HG02938 (cell line): Measurements from ENCODE around the gene ADCY9.
"Not testable (repeated sequence)": the region's sequence is repeated elsewhere in the genome, so short reads cannot be mapped to it uniquely, and the experiment has no call there.

Experiments used
- ATAC-seq: cut with Tn5 transposase; IDR thresholded peaks from one replicate; pipeline ENCODE4 v1.9.1; 2021; ENCODE audit warnings: mild to moderate bottlenecking, moderate library complexity; ENCODE audit not compliant: unreplicated experiment

ADCY9 gene

GRCh38 chr16:4071686-4072561 is 44.3 kb downstream of the ADCY9 start:
- no peak for ATAC-seq

- ATAC-seq = no peak
These were observed 45.3 kb downstream of the ADCY9 start for GRCh38 chr16:4070936-4071335.

- ATAC-seq = no peak
These were observed 48.8 kb downstream of the ADCY9 start for GRCh38 chr16:4067262-4068001.

- no peak for ATAC-seq
These were observed 51.3 kb downstream of the ADCY9 start for GRCh38 chr16:4064950-4065352.

DNA sequence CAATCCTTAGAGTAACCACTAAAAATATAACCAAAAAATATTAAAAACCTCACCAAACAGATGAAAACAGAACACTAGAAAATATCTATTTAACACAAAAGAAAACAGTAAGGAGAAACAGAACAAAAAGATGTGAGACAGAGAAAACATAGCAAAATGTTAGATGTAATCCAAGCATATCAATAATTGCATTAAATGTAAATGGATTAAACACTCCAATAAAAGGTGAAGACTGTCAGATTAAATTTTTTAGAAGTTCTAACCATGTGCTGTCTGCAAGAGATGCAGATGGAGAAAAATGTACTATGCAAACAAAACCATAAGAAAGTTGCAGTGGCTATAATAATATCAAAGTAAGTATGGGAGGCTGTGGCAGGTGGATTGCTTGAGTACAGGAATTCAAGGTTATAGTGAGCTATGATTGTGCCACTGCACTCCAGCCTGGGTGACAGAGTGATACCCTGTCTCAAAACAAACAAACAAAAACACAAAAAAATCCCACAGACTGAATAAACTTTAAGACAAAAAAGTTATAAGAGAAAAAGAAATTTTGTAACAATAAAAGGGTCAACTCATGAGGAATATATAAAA is 53.9 kb downstream of the ADCY9 start:
- ATAC-seq = no peak

- no peak for ATAC-seq
These were observed 55.4 kb downstream of the ADCY9 start for GRCh38 chr16:4060823-4061222.

DNA sequence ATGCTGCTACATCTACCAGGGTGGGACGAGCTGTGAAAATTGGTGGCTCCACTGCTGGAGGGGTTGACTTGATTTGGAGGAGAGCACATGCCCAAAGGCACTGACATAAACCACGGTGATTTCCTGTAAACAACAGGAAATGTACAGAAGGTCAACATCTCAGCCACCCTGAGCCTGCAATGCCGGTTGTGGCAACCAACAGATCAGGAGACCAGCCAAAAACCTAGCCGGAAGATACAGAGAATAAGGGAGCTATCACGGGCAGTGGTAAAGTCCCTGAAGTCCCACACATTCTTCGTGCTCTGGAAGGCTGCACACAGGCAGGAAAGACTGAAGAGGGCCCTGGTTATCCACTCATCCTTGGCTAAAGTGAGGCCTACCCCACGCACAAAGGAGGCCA is 56.2 kb downstream of the ADCY9 start:
- ATAC-seq = no peak

DNA sequence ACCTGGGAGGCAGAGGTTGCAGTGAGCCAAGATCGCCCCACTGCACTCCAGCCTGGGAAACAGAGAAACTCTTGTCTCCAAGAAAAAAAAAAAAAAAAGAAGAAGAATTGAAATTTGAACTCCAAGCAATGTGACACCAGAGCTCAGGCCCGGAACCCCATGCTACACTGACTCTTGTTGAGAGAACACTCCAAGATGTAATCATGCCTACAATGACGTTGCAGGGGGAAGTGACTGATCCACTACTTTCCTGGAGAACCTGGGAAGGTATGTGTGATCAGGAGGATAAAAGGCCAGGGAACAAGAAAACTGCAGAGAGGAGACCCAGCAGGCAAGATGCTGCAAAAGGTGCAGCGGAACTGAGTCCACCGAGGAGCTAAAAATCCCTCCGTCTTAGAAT is 57.9 kb downstream of the ADCY9 start:
- ATAC-seq = no peak

DNA sequence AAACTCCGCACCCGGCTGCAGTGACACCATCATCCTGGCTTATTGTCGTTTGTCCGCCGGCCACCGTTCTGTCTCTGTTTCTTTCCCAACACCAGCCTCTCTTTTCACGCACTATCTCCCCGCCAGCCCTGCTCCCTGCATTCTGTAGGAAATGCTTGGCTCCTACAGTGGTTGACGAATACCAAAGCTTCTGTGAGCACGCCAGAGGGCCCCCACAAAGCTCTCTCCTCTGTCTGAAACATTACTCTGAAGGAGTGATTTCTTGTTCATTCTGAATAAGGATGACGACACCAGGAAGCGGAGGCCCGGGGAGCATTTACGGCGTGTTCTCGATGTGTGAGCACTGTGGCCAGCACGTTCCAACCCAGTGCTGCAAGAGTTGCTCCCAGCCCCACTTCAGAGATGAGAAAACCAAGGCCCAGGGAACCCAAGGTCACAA is 58.8 kb downstream of the ADCY9 start:
- no peak for ATAC-seq

GRCh38 chr16:4056161-4057105 is 59.8 kb downstream of the ADCY9 start:
- ATAC-seq = no peak

GRCh38 chr16:4055748-4056147 is 60.5 kb downstream of the ADCY9 start:
- no peak for ATAC-seq

DNA sequence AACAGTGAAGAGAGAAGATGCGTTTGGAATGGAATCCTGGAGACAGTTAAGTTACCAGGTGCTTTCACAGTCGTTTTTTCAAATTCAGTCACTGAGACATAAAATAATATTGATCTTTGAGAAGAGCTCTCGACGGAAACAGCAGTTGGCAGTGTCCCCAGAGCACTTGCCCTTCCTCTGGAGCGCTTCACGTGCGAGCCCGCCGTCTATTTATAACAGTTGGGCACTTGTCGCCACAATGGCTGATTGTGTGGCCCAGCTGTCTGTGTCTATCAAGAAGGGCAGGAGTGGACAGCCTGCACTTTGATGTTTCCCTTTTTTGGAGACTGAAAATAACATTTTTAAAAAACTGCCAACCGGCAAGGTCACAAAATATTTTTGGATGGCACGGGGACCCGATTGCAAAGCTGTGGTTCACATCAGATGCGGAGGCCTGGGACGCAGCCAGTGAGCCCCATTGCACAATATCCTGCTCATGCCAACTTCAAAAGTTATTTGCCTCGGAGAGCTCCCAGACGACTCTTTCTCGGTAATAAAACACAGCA is 62.9 kb downstream of the ADCY9 start:
- no peak for ATAC-seq

- no peak for ATAC-seq
These were observed 63.4 kb downstream of the ADCY9 start for GRCh38 chr16:4052801-4053293.

GRCh38 chr16:4052096-4052495 is 64.1 kb downstream of the ADCY9 start:
- no peak for ATAC-seq

GRCh38 chr16:4051591-4051990 is 64.7 kb downstream of the ADCY9 start:
- no peak for ATAC-seq

- ATAC-seq = no peak
These were observed 67.2 kb downstream of the ADCY9 start for GRCh38 chr16:4049031-4049430.

DNA sequence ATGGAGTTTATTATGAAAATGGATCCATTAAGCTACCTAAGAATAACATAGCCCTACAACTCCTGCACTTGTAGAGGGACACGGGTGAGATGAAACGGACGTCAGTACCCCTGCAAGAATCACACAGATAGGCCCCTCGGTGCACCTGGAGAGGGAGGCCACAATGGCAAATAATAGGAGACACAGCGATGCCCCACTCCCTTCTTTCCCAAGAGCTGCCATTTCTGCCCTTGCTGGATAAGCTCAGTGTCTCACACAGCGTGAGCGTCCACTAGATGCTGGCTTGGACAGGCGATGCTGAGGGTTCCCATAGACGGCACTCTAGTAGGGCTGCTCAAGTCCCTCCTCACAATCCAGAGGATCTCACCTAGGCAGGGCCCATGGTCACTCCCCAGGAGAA is 67.8 kb downstream of the ADCY9 start:
- ATAC-seq = no peak

GRCh38 chr16:4046221-4046620 is 70.0 kb downstream of the ADCY9 start:
- ATAC-seq = no peak

- not testable (repeated sequence) for ATAC-seq
These were observed 70.7 kb downstream of the ADCY9 start for GRCh38 chr16:4045561-4045960.

DNA sequence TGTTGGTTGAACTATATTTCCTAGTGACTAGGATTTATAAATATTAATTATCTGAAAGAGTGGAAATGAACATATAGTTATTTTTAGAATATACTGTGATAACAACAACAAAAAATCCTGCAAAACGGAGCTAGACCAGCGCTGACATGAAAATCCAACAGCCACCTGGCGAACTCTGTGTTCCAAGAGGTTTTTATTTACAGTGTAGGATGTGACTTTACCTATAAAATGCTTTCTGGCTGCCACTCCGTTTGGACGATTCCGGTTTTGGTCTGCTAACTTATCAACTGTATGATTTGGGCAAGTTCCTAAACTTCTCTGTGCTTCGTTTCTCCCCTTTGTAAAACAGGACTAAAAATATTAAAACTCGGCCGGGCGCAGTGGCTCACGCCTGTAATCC is 73.7 kb downstream of the ADCY9 start:
- ATAC-seq = no peak
